COLO829 (cell line): ENCODE measurements around the gene HS3ST3B1.

ENCODE experiments used
- DNase-seq: peaks from one replicate; pipeline ENCODE4 v3.0.0; 2012; ENCODE audit warnings: low spot score

HS3ST3B1 gene

DNA sequence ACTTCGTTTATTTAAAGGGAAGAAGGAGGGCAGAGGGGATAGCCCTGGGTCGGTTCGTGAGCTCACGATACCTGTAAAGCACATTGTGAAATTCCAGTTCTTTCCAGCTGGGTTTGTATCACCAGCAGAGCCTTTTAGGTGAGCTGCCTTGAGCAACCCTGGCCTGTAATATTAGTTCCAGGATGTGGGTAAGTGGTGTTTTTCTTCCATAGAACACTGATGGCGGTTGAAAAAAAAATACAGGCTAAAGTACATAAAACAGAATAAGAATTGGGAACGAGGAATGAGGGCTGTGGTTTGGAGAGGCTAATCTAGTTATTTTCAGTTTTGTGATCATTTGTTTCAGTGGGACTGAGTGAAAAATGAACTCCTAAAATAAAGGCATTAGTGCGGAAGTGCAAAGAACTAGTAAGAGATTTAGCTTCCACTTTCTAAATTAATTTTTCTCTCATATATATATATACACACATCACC is 20.6 kb downstream of the HS3ST3B1 start:
- no peak for DNase-seq

DNA sequence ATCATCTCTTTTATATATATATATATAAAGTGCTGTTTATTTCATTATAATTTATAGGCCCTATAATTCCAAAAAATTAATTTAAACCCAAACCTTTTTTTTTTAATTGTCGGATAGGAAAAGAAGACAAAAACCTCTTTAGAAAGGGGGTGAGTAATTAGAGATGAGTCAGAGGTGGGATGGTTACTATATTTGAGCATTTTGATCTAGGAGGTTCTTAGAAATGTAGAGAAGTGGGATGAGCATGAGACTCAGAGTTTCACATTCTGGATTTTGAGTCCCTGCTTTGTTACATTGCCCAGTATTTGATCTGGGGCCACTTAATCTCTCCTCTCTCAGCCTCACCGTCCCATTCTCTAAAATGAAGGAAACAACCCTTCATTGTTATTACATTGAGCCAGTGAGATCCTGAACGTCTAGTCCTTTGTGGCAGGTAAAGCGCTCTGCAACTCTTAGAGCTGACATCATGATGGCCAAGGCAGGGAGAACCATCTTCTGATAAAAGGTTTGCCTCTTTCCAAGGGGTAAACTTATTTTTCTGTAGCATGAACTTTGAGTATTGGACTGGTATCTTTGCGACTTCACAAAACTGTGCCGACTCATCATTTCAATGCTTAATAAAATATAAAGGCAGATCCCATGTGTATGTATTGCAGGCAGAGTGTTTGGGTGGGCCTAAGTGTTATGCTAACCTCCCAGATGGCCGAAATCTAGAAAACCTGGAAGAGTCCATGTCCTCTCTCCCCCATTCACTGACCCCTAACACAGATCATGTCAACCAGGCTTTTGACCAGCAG is 21.3 kb downstream of the HS3ST3B1 start:
- no peak for DNase-seq

DNA sequence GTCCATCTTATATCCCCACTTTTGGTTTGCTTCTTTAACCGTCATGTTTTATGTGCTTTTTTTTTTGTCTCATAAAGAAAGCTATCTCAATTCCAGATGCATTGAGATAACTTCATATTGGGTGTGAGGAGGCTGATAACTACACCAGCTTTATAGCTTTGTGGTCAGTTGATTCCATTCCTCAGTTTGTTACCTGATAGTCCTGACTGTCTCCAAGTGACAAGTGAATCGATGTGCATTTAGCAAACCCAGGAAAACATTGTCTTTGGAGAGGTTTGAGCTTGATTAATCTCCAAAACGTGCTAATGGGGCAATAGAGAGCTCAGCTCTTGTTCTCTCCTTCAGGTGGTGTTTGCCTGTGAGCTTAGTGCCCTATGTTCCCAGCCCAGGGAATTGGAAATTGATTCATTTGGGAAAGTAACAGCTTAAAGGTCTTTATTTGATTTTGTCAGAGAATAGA is 22.7 kb downstream of the HS3ST3B1 start:
- DNase-seq = no peak

DNA sequence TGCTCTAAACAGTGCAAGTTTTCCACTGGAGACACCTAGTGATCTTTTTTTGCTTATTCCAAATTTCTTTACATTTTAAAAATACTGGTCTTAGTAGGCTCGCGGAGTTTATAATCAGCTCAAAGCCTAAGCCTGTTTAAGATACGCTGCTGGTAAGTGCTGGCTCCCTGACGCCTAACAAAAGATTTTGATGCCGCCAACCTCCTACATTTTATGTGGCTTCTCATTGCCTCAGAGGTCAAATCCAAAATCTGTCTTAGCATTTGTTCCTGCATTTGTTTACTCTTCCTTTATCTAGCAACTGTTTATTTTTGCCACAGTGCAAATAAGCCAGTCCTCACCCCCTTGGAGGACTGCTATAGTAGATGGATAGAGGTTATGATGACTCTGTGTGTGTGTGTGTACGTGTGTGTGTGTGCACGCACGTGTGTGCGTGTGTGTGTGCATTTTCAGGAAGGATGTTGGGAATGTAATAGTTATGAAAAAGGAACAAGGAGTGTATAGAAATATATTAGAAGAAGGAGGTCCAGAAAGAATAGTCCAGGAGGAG is 24.8 kb downstream of the HS3ST3B1 start:
- no peak for DNase-seq

DNA sequence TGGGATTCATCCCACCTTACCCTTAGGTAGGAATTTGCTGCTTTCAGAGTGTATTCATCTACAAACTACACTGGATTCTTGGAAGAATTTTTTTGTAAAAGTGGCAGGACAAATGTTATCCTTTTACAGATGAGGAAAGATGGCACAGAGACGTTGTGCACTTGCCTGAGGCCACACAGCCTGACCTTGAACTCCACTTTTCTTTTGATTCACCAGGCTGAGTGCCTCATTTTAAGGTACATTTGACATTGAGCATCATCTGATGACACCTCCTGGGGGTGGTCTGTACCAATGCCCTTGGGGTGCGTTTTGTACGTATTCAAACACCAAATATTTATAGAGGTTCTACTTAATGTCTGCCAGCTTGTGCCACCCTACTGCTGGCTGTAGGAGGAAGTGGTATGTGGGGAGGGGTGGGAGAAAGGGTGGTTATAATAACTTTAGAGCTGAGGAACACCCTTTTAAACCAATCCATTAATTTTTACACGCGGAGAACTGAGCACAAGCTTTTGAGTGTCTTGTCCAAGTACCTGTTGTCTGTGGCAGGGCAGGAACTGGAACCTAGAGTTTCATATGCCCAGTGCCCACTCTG is 29.1 kb downstream of the HS3ST3B1 start:
- DNase-seq = no peak

DNA sequence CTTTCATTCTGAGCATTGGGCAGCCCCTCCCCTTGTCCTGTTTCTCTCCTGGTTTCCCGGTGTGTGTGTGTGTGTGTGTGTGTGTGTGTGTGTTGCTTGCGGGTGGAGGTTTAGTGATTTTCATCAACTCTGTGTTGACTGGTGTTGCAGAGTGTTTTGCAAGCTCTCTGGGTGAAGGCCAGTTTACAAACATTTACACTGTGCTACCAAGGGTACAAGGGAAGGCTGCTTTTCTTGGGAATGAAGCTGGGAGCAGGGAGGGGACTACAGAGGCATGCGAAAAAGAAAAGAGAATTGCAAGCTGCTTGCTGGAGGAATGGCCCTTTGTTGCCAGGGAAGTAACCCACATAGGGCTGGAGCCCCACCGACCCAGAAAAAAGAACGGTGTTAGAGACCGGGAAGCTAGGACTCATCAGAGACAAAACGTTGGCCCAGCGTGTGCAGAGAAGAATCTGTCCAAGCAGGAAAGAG is 29.6 kb downstream of the HS3ST3B1 start:
- DNase-seq = no peak

DNA sequence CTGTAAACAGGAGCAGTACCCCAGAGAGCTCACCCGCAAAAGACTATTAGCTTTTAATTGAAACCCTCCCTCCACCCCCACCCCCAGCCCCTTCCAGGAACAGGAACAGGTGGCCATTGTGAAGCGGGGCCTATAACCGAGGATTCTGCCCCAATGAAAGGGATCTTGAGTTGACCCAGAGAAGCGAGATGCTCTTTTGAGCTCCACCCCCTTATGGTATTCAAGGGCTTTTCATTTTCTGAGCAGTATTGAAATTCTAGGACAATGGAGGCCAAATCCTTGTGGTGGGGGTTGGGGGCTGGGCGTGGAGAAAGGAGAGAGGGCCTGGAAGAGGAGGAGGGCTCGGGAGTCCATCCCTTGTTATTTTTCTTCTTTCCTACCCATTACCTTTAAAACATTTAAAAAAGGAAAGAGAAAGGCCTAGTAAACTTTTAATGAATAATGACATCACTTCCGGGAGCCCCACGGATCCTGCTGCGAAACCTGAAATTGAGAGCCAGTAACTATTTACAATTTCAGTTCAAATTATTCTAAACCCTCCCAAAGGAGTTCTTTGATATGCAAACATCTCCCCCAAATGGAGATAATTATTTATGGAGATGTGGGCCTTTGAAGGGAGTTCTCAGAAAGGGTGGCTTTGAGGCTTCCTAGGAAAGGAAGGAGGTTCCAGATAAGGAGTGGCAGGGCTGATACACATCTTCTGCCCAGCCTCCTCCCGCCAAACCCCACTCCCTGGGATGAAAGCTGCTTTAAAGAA is 30.5 kb downstream of the HS3ST3B1 start:
- DNase-seq = no peak

DNA sequence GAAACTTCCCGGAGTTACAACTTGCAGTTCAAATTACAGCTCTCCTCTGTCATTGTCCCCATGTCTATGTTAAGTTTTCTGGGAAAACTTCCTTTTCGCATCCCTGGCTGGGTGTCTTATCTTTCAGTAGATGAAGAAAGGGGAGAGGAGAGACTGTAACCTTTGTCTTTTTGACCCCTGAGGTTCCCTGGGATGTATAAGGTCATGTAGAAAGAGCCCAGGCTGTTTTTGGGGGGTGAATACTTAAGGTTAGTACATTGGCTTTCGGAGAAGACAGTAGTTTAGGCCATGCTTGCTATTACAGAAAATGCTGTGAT is 31.1 kb downstream of the HS3ST3B1 start:
- no peak for DNase-seq

DNA sequence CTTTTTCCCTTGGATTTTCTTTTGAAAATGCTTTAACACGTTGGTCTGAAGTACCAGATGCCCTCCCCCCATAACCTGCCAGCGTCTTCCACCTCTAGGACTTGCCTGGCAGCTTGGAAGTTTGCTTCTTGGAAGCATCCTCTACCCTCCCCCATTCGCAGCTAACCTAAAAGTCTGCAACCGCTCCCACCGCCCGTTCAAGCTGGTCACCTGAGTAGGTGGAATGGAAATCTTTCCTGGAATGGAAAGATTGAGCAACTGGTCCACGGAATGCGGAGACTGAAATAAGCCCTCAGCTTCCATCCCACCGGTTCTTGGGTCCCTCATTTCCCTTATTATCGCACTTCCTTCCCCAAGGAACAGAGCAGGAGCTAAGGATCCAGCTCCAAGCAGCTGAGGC is 31.4 kb downstream of the HS3ST3B1 start:
- DNase-seq = no peak

DNA sequence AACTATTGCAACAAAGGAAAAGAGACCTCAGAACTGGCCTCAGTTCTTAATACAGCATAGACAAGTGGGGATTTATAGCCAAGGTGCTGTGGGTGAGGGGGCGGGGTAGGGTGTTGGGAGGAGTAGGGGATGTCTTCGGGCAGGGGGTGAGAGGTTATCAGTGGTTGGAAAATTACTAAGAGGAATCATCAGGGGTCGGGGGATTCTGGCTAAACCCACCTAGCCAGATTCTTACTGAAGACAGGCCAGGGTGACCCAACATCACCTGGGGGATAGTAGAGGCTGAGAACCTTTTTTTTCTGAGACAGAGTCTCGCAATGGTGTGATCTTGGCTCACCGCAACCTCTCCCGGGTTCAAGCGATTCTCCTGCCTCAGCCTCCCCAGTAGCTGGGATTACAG is 32.6 kb downstream of the HS3ST3B1 start:
- DNase-seq = no peak

DNA sequence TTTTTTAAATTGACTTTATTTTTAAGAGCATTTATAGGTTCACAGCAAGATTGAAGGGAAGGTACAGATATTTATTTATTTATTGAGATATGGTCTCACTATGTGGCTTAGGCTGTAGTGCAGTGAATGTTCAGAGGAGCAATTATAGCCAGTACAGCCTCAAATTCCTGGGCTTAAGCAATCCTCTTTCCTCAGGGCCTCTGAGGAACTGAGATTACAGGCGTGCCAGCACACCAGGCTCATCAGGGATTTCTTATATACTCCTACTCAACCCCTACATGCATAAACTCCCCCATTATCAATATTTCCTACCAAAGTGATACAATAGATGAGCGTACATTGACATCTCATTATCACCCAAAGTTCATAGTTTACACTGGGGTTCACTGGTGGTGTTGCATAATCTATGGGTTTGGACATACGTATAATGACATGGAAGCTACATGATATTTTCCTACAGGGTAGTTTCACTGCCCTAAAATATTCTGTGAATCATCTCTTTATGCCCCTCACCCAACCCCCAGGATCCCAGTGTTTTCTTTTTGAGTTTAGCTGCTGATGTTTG is 33.5 kb downstream of the HS3ST3B1 start:
- no peak for DNase-seq

DNA sequence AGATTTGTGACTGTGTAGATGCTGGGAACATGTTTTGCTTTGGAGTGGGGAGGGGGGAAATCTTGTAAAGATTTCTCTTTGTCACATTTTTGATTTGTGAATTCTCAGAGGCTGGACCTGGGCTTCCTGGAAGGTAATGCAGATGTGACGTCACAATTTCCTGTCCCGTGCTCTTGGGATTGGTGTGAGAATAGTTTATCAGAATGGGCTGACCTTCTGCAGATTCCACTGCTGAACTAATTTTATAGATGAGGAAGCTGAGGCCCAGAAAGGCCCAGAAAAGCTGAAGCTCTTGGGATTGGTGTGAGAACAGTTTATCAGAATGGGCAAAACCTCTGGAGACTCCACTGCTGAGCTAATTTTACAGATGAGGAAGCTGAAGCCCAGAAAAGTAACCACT is 34.0 kb downstream of the HS3ST3B1 start:
- DNase-seq = no peak

DNA sequence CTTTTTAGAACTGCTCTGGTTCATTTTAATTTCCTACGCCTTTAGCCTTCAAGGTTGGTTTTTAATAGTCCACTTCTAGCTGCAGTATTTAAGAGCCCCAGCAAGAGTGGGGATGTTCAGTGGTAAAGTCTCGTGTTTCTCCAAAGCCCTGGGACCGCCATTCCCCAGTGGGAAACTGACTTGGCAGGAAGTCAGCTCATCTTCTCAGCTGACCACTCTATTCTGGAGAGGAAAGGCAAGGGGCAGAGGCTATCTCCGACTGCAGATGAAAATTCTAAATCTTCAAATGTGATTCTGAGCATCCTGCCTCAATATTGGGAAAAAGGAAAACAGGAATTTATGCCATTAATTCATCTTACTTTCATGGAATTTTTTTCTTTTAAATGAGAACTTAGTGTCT is 35.5 kb downstream of the HS3ST3B1 start:
- DNase-seq = no peak

DNA sequence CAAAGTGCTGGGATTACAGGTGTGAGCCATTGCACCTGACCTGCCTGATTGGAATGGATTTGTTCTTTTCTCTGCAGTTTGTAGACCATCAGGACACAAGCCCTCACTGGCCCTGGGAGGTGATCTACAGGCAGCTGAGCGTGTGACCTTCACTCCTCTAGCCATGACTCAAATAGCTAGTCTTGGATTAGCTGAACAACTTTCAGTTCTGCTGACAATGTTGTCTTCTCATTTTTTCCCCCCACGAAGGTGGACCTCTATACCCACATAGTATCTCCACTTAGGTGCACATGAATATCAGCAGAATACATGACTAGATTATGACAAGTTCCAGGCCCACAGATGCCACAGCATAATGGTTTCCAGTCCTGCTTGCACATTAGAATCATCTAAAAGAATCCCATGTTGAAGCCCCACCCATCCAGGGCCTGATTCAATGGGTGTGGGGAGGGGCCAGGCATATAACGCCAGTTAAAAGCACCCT is 36.8 kb downstream of the HS3ST3B1 start:
- no peak for DNase-seq

DNA sequence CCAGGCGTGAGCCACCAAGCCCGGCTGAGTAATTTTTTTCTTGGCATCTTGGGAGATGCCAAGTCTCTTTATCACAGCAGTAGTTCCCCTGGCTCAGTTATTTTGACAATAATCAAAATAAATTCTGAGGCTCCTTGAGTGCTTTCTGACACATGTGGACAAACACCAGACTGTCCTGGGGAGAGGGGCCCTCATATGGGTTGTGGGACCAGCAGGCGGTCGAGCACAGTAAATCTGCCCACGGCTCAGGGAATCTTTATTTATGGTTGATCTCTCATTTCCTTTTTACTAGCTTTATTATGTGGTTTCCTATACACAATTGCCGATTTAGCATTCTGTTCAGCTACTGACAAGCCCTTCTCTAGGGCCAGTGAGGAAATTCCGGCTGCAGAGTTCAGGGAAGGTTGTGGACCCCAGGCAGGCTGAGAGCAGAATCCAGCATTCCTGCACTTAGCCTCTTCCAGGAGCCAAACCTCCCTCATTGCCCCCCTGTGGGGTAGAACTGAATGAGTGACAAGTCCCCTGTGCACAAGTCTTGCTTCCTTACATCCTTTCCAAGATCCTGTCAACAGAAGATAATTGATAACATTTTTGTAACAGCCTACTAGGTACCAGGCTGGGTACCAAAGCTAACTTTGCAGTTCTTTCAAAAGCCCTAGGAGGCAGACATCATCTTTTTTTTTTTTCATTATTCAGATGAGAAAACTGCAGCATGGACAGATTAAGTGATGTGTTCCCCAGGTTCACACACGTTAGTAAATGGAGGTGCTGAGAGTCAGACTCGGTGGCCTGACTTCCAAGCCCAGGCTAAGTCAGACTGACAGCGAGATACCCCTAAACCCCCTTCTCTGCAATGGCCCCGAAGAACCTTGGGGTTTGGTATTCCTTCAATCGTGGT is 40.2 kb downstream of the HS3ST3B1 start:
- no peak for DNase-seq

DNA sequence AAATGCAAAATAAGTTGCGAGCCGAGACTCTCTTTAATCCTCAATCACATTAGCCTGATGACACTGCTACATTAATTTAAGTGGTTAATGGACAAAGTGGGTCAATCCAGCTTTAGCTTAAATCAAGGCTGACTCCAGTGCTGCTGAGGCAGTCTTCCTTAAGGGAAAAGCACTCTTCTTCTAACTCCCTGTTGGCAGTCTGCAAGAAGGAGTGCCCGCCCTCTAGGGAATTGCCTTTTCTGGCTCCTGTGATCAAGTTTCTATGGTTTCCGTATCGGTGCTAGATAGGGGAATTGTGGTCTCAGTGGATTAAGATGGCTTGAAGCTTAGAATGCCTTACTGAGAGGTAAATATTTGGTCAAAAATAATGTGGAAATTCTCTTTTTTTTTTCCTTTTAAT is 41.0 kb downstream of the HS3ST3B1 start:
- DNase-seq = no peak

DNA sequence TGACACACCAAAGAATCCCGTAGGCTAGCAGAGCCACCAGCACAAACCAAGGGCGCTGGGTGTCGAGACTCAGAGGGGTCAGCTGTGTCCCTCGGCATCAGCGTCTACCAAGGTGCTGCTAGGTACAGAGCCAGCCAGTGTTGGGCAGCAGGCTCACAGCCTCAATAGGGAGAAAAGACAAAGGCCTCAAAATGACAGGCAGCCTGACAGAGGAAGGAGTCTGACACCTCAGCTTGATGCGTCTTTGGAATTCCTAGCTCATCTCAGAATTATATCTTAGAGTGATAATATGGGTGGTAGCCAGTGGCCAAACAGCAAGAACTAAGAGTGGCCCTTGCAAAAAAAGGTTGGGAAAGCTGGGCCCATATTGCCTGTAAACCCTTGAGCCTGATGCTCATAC is 45.9 kb downstream of the HS3ST3B1 start:
- no peak for DNase-seq

DNA sequence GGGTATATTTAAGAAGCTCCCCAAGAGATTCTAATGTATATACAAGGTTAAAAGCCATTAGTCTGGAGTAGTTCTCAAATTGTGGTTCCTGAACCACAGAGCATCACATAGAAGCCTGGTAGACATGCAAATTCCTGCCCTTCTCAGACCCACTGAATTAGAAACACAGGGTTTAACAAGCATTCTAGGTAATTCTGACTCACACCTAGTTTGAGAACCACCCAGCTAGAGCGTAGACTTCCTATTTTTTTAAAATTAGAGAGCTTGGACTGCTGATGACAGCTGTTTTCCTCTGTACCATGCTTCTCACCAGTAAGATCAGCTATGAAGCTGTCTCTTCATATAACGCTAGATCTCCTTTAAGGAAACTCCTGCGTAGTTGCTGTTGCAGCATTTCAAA is 50.6 kb downstream of the HS3ST3B1 start:
- DNase-seq = no peak

DNA sequence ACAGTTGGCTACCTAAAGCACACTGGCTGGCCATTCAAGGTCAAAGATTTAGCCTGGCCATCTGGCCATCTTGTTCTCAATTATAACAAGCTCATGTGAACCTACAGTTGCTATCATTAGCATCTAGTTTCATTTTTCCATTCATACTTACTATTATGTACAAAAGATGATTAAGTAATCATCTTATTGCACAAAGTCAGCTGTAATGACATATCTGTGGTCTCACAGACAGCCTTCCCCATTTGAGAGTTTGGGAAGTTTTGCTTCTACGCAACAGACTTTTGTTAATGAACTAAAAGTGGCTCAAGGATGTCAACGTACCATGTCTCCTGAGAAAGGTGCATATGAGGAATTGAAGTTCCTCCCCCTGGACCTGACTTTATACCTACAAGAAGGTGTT is 51.3 kb downstream of the HS3ST3B1 start:
- DNase-seq = no peak

DNA sequence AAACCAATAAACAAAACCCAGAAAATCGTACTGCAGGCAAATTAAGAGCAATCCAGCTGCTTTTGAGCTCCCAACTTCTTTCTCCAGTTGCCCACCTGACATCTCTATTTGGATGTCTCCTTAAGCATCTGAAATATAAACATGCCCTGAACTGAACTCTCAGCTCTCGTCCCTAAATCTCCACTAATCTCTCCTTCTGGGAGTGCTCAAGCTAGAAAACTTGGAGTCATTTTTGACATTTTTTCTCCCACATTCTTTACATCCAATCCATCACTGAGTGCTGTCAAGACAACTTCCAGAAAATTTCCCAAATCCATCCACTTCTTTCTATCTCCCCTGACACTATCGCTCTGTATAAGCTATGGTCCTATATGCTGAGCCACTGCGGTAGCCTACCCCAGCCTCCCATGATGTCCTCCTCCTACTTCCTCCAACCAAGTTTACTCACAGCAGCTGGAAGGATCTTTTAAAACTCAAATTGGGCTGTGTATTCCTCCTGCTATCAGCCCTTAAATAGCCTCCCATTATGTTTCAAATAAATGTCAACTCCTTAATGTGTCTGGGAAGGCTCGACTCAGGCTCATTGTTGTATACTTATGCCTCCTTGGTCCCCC is 53.1 kb downstream of the HS3ST3B1 start:
- DNase-seq = no peak

DNA sequence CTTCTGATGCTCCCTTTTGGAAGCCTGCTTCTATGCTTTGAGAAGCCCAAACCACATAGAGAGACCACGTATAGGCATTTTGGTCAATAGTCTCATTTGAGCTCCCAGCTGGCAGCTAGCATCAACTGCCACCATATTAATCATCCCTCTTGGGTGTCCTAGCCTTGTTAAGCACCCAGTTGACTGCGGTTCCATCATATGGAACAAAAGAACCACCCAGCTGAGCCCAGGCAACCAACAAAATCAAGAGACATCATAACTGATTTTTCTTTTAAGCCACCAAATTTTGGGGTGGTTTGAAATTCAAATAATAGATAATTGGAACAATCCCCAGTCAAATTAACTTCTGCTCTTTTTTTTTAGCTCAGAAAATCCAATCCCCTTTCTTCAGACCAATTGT is 53.9 kb downstream of the HS3ST3B1 start:
- DNase-seq = no peak
